Measurements from ENCODE around the gene EML4. TPM values are rescaled to one million over a fixed set of nuclear protein-coding genes. Genes with fewer than 3 reads are reported as not detected.

The EML4 gene
- polyA plus RNA-seq, 1 experiment: 81.0 TPM

DNA sequence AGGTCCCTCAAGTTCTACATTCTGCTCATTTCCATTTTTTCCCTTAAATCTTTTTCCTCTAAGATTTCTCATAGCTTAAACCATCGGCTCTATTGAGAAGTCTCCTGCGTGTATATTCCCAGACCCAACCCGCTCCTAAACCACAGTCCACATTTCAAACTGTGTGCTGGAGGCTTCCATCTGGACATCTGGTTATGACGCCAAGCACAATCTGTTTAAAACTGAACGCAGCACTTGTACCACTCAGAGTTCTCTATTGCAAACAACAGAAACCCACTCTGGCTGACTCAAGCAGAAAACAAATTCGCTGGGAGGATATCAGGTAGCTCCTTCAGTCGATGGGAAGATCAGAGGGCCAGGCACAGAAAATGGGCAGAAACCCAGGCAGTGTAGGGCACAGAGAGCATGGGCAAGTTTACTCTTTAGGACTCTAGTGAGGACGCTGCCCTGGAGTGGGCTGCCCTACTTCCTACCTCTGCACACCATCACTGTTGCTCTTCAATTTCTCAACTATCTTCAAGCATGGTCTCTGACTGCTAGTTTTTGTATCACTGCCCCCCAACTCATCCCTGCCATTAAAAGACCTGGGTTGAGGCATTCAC, 5.6 kb upstream of the EML4 start:
- no peaks in the 10 kb centered on the region for H3K27me3 ChIP-seq (ENCODE audit: control insufficient read depth, insufficient read depth, low read length)
- POLR2A ChIA-PET: interaction anchor here (1.0 kb wide), 1 partner anchor 22 kb away, joined by 4 read pairs; no protein-coding TSS in a partner anchor
- peak overlapping the region; percentile 74 for H3K27ac ChIP-seq (ENCODE audit: low read depth, low read length)
- TF ChIP-seq, protein P1, sequence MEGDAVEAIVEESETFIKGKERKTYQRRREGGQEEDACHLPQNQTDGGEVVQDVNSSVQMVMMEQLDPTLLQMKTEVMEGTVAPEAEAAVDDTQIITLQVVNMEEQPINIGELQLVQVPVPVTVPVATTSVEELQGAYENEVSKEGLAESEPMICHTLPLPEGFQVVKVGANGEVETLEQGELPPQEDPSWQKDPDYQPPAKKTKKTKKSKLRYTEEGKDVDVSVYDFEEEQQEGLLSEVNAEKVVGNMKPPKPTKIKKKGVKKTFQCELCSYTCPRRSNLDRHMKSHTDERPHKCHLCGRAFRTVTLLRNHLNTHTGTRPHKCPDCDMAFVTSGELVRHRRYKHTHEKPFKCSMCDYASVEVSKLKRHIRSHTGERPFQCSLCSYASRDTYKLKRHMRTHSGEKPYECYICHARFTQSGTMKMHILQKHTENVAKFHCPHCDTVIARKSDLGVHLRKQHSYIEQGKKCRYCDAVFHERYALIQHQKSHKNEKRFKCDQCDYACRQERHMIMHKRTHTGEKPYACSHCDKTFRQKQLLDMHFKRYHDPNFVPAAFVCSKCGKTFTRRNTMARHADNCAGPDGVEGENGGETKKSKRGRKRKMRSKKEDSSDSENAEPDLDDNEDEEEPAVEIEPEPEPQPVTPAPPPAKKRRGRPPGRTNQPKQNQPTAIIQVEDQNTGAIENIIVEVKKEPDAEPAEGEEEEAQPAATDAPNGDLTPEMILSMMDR (IDR thresholded peaks at IDR 0.05; ENCODE audit: low read depth, low read length): no peak
- H3K9me3 ChIP-seq (ENCODE audit: control insufficient read depth, insufficient read depth, low read length): 0 out of 2 replicates have a peak, but pooled peaks cover under 1% of the 10 kb centered on the region
- peak; percentile 83 for DNase-seq (ENCODE audit: low read depth, low spot score)
- CTCF ChIA-PET: interaction anchor here (0.6 kb wide), 1 partner anchor 99 kb away, joined by 9 read pairs; no protein-coding TSS in a partner anchor
- H3K4me3 ChIP-seq (ENCODE audit: low read depth, low read length): no peak overlapping the region

DNA sequence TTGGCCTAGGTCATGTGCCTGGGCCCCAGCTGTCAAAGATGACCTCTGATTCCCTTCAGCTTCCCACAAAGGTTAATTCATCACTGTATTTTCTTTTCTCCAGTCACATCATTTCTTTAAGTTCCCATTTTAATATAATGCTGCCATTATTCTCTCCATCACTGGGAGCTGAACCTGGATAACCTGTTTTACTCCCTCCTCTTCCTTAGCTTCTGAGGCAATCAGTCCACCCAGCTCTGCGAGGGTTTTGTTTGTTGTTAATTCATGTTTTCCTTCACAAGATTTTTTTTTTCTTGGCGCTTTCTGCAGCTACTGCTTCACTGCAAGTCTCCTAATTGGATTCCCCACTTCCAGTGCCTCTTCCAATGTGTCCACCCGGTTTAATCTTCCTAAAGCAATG, 5.1 kb upstream of the EML4 start:
- TF ChIP-seq, protein P1 (IDR thresholded peaks at IDR 0.05; ENCODE audit: low read depth, low read length): no peak
- peak overlapping the region; percentile 74 for H3K27ac ChIP-seq (ENCODE audit: low read depth, low read length)
- CTCF ChIA-PET: no interaction called here
- DNase-seq (ENCODE audit: low read depth, low spot score): no peak
- H3K4me3 ChIP-seq (ENCODE audit: low read depth, low read length): no peak overlapping the region
- peaks cover 5% of the 10 kb centered on the region; the same call in 1 of the 2 replicates for H3K9me3 ChIP-seq (ENCODE audit: control insufficient read depth, insufficient read depth, low read length)
- H3K27me3 ChIP-seq (ENCODE audit: control insufficient read depth, insufficient read depth, low read length): no peaks in the 10 kb centered on the region
- POLR2A ChIA-PET: no interaction called here

DNA sequence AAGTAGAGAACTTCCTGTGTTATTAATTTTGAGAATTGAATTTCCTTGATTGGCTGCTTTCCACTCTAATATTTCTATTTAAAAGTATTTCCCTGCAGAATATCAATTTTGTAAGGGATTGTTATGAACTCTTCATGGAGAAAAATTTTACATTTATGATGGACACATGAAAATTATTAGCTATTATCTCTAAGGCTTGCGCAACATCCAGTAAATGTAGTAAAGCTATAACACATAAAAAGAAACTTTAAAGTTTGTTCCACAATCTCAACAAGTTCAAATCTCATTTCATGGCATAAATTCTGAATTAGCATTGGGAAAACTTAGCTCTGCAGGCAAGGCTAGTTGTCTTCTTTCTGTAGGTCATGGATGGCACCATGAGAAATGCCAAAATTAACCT, 4.2 kb upstream of the EML4 start:
- no peaks in the 10 kb centered on the region for H3K27me3 ChIP-seq (ENCODE audit: control insufficient read depth, insufficient read depth, low read length)
- DNase-seq (ENCODE audit: low read depth, low spot score): no peak
- TF ChIP-seq, protein P1 (IDR thresholded peaks at IDR 0.05; ENCODE audit: low read depth, low read length): no peak
- no peak overlapping the region for H3K4me3 ChIP-seq (ENCODE audit: low read depth, low read length)
- H3K27ac ChIP-seq (ENCODE audit: low read depth, low read length): no peak overlapping the region
- CTCF ChIA-PET: no interaction called here
- peaks cover 5% of the 10 kb centered on the region; the same call in 1 of the 2 replicates for H3K9me3 ChIP-seq (ENCODE audit: control insufficient read depth, insufficient read depth, low read length)
- POLR2A ChIA-PET: no interaction called here

DNA sequence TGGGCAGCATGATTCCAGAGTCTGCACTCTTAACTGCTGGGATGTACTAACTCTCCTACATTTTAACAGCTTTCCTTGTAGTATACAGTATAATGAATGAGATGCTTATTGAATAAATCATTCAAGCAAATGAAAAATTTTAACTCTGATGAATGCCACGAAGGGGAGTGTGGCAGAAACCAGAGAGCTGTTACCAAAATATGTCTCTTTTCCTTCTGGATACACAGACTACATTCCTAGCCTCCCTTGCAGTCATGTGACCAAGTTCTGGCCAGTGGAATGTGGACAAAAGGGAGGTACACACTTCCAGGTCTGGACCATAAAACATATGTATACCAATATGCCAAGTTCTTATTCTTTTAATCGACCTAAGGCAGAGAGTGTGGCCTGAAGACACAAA, 1.7 kb upstream of the EML4 start:
- no peak overlapping the region for H3K27ac ChIP-seq (ENCODE audit: low read depth, low read length)

More for the DNA sequence above, 1.7 kb upstream of the EML4 start:
- TF ChIP-seq, protein P1 (IDR thresholded peaks at IDR 0.05; ENCODE audit: low read depth, low read length): no peak
- ChIA-PET CTCF (no interaction called here), POLR2A (interaction anchor here (0.6 to 1.7 kb wide), 2 partner anchors 25 to 30 kb away, joined by 3 to 6 read pairs; no protein-coding TSS in a partner anchor)
- no peak for DNase-seq (ENCODE audit: low read depth, low spot score)
- Histone ChIP-seq H3K9me3 (ENCODE audit: control insufficient read depth, insufficient read depth, low read length) (peaks cover 5% of the 10 kb centered on the region; the same call in 1 of the 2 replicates), H3K27me3 (ENCODE audit: control insufficient read depth, insufficient read depth, low read length) (no peaks in the 10 kb centered on the region), H3K4me3 (ENCODE audit: low read depth, low read length) (no peak overlapping the region)
